Tibial nerve (tissue), 3 donors: ENCODE data around the gene MYO5A.

Source experiments
- POLR2A ChIP-seq, 2 donors: fragments of 450-650 bp; IDR thresholded peaks; one replicate each; pipeline ENCODE4 v1.6.1; 2017; ENCODE audit warnings: antibody characterized with exemption in 2 of 2, mild to moderate bottlenecking in 2 of 2, moderate library complexity in 2 of 2
- TF ChIP-seq, protein P1 (sequence below), 5 experiments: fragments of 200-600 bp in 3 of 5; fragments of 450-650 bp in 2 of 5; sonication (generic) in 3 of 5; IDR thresholded peaks; one replicate each; pipeline ENCODE4 v1.5.1; 2016 to 2019; ENCODE audit warnings: antibody characterized with exemption in 5 of 5, mild to moderate bottlenecking in 3 of 5, moderate library complexity in 2 of 5

DNA sequence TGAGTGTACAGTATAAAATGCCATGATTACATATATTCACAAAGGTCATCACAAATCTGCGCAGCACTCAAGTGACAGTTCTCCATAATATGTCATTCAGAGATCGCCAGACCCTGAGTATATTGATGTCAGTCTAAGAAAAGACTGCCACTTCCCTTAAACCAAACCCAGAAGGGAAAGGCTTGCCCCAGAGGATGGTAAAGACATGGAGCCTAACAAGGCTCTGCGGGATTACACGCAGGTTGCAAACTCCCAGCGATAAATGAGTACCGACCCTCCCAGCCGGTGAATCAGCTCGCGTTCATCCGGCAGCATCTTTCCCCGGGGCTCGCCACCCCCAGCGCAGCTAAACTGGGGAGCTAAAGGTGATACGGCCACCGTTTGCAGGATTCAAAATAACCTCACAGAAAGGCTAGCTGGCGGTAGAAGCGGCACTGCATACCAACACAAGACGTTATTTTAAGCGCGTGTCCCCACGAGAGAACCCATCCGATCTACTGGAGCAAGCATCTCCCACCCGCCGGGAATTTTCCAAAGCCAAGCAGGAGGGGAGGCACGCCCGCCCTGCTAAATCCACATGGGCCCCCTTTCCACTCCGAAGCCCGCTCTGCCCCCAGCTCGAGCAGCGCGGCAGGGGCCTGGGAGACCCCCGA is 643 bp downstream of the MYO5A start:
- TF ChIP-seq, protein P1, sequence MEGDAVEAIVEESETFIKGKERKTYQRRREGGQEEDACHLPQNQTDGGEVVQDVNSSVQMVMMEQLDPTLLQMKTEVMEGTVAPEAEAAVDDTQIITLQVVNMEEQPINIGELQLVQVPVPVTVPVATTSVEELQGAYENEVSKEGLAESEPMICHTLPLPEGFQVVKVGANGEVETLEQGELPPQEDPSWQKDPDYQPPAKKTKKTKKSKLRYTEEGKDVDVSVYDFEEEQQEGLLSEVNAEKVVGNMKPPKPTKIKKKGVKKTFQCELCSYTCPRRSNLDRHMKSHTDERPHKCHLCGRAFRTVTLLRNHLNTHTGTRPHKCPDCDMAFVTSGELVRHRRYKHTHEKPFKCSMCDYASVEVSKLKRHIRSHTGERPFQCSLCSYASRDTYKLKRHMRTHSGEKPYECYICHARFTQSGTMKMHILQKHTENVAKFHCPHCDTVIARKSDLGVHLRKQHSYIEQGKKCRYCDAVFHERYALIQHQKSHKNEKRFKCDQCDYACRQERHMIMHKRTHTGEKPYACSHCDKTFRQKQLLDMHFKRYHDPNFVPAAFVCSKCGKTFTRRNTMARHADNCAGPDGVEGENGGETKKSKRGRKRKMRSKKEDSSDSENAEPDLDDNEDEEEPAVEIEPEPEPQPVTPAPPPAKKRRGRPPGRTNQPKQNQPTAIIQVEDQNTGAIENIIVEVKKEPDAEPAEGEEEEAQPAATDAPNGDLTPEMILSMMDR (IDR thresholded peaks at IDR 0.05) = no peak
- TF ChIP-seq POLR2A (IDR thresholded peaks at IDR 0.05) = no peak
